HL-60 (cell line): ENCODE data around the gene PTGFR.

Experiments used
- DNase-seq, 2 experiments: peaks; one replicate each; pipeline ENCODE4 v3.0.0-alpha.2; 2010 to 2020; ENCODE audit warnings: low read depth in 1 of 2, low spot score in 1 of 2
- H3K27ac ChIP-seq: fragments of 250-450 bp; sonication (Bioruptor Pico); replicated peaks from 2 replicates; pipeline ENCODE4 v1.5.1; 2020; ENCODE audit warnings: mild to moderate bottlenecking, moderate library complexity
- H3K27me3 ChIP-seq: fragments of 250-450 bp; sonication (Bioruptor Pico); 2 replicates; pipeline ENCODE4 v1.5.1; 2021; ENCODE audit warnings: mild to moderate bottlenecking, moderate library complexity; ENCODE audit not compliant: insufficient read depth, poor library complexity, severe bottlenecking
- H3K4me3 ChIP-seq: replicated peaks from 2 replicates; pipeline ENCODE4 v1.5.1; 2011; ENCODE audit warnings: mild to moderate bottlenecking, control low read depth, low read length; ENCODE audit not compliant: insufficient read depth
- CTCF ChIP-seq: IDR thresholded peaks from one replicate; pipeline ENCODE4 v1.5.1; 2011; ENCODE audit warnings: low read length, control low read depth, inconsistent platforms; ENCODE audit not compliant: insufficient read depth
- GABPA ChIP-seq: IDR thresholded peaks from 2 replicates; pipeline ENCODE4 v1.6.1; 2012; ENCODE audit warnings: low read depth
- POLR2AphosphoS5 ChIP-seq: IDR thresholded peaks from 2 replicates; pipeline ENCODE4 v1.6.1; 2012; ENCODE audit warnings: low read depth
- REST ChIP-seq: IDR thresholded peaks from 2 replicates; pipeline ENCODE4 v1.6.1; 2012; ENCODE audit warnings: low read depth; ENCODE audit not compliant: insufficient replicate concordance
- SPI1 ChIP-seq: IDR thresholded peaks from 2 replicates; pipeline ENCODE4 v1.6.1; 2012; ENCODE audit warnings: low read depth, mild to moderate bottlenecking, borderline replicate concordance

The PTGFR gene

GRCh38 chr1:78541479-78541878, 50.7 kb downstream of the PTGFR start:
- no peaks in the 10 kb centered on the region for H3K27me3 ChIP-seq
- H3K27ac ChIP-seq: no peak overlapping the region
- DNase-seq: no peak
- no peak for TF ChIP-seq SPI1
- no peak overlapping the region for H3K4me3 ChIP-seq

GRCh38 chr1:78543941-78544643, 53.3 kb downstream of the PTGFR start:
- no peak for TF ChIP-seq GABPA
- TF ChIP-seq POLR2AphosphoS5: no peak
- no peak for TF ChIP-seq SPI1
- no peak for TF ChIP-seq CTCF
- Histone ChIP-seq H3K27ac (no peak overlapping the region), H3K4me3 (no peak overlapping the region), H3K27me3 (no peaks in the 10 kb centered on the region)
- DNase-seq: no peak

GRCh38 chr1:78547081-78547480, 56.3 kb downstream of the PTGFR start:
- H3K27ac ChIP-seq: no peak overlapping the region
- no peak for TF ChIP-seq CTCF
- TF ChIP-seq POLR2AphosphoS5: no peak
- no peak for TF ChIP-seq REST
- H3K27me3 ChIP-seq: no peaks in the 10 kb centered on the region
- no peak for DNase-seq
- no peak overlapping the region for H3K4me3 ChIP-seq

- TF ChIP-seq GABPA (no peak), POLR2AphosphoS5 (no peak), REST (no peak), SPI1 (no peak), CTCF (no peak)
- no peak overlapping the region for H3K4me3 ChIP-seq
- H3K27me3 ChIP-seq: no peaks in the 10 kb centered on the region
- no peak overlapping the region for H3K27ac ChIP-seq
- no peak for DNase-seq
These were observed 58.6 kb downstream of the PTGFR start for GRCh38 chr1:78549331-78549730.
